BLaER1 (cell line): Measurements from ENCODE around the gene GAS6.

Source experiments
- H3K27ac ChIP-seq: shearing (Covaris generic); formaldehyde crosslinking; 2 replicates; pipeline ENCODE4 v1.8.1; 2022
- H3K27me3 ChIP-seq: shearing (Covaris generic); formaldehyde crosslinking; 2 replicates; pipeline ENCODE4 v1.8.1; 2022
- H3K36me3 ChIP-seq: shearing (Covaris generic); formaldehyde crosslinking; 2 replicates; pipeline ENCODE4 v1.8.1; 2022
- H3K4me1 ChIP-seq: shearing (Covaris generic); formaldehyde crosslinking; 2 replicates; pipeline ENCODE4 v1.8.1; 2022
- H3K4me2 ChIP-seq: shearing (Covaris generic); formaldehyde crosslinking; 2 replicates; pipeline ENCODE4 v1.8.1; 2022
- H3K4me3 ChIP-seq: shearing (Covaris generic); formaldehyde crosslinking; 2 replicates; pipeline ENCODE4 v1.8.1; 2022
- H3K9ac ChIP-seq: shearing (Covaris generic); formaldehyde crosslinking; 2 replicates; pipeline ENCODE4 v1.8.1; 2022
- H3K9me3 ChIP-seq: shearing (Covaris generic); formaldehyde crosslinking; 2 replicates; pipeline ENCODE4 v1.8.1; 2022
- H4K20me1 ChIP-seq: shearing (Covaris generic); formaldehyde crosslinking; 2 replicates; pipeline ENCODE4 v1.8.1; 2022
- Cebpa-rat ChIP-seq: shearing (Covaris generic); IDR thresholded peaks from 2 replicates; pipeline ENCODE4 v1.8.1; 2022

GAS6 gene

GRCh38 chr13:113804703-113805430, 59.0 kb downstream of the GAS6 start:
- no peak overlapping the region for H3K4me2 ChIP-seq
- H4K20me1 ChIP-seq = peaks cover 17% of the 10 kb centered on the region
- no peak overlapping the region for H3K9ac ChIP-seq
- peaks cover 47% of the 10 kb centered on the region for H3K9me3 ChIP-seq
- H3K36me3 ChIP-seq = peaks cover 6% of the 10 kb centered on the region; the same call in 1 of the 2 replicates
- peaks cover 18% of the 10 kb centered on the region; the same call in 1 of the 2 replicates for H3K27me3 ChIP-seq
- no peak for TF ChIP-seq Cebpa-rat
- H3K4me1 ChIP-seq = peaks cover 26% of the 10 kb centered on the region
- H3K27ac ChIP-seq = no peak overlapping the region
- no peak overlapping the region for H3K4me3 ChIP-seq

- TF ChIP-seq Cebpa-rat = no peak
- peaks cover 41% of the 10 kb centered on the region for H3K9me3 ChIP-seq
- no peak overlapping the region for H3K9ac ChIP-seq
- H3K4me2 ChIP-seq = no peak overlapping the region
- H3K36me3 ChIP-seq = peaks cover 10% of the 10 kb centered on the region; the same call in 1 of the 2 replicates
- H3K4me3 ChIP-seq = no peak overlapping the region
- H3K27ac ChIP-seq = no peak overlapping the region
- peaks cover 17% of the 10 kb centered on the region for H4K20me1 ChIP-seq
- H3K27me3 ChIP-seq = peaks cover 18% of the 10 kb centered on the region; the same call in 1 of the 2 replicates
- peaks cover 22% of the 10 kb centered on the region for H3K4me1 ChIP-seq
Observed at GRCh38 chr13:113804017-113804702, 59.7 kb downstream of the GAS6 start.

- no peak overlapping the region for H3K4me2 ChIP-seq
- peaks cover 13% of the 10 kb centered on the region; the same call in 1 of the 2 replicates for H3K36me3 ChIP-seq
- peaks cover 35% of the 10 kb centered on the region for H3K9me3 ChIP-seq
- no peak for TF ChIP-seq Cebpa-rat
- no peak overlapping the region for H3K4me3 ChIP-seq
- no peak overlapping the region for H3K27ac ChIP-seq
- H3K9ac ChIP-seq = no peak overlapping the region
- peaks cover 18% of the 10 kb centered on the region; the same call in 1 of the 2 replicates for H3K27me3 ChIP-seq
- H3K4me1 ChIP-seq = peaks cover 22% of the 10 kb centered on the region
- peaks cover 17% of the 10 kb centered on the region for H4K20me1 ChIP-seq
Observed at GRCh38 chr13:113803409-113804016, 60.4 kb downstream of the GAS6 start.

DNA sequence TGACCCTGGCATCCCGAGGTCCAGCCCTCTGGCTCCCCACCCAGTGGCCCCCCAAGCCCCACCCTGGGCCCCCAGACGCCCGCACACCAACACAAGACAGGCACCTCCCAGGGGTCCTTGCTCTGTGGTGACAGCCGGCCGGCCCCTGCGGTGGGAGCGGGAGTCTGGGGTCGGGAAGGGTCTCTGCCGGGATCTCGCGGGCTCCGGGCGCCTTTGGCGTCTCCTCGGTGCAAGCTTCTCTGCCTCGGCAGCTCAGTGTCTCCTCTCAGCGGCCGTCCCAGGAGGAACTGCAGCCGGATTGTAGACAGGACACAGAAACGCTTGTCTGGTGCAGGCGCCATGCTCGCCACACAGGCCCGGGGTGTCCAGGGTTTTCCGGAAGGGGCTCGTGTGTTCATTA, 61.1 kb downstream of the GAS6 start:
- Histone ChIP-seq H3K9ac (no peak overlapping the region), H4K20me1 (peaks cover 17% of the 10 kb centered on the region), H3K4me2 (no peak overlapping the region), H3K4me1 (peaks cover 16% of the 10 kb centered on the region), H3K4me3 (no peak overlapping the region), H3K9me3 (peaks cover 27% of the 10 kb centered on the region), H3K27me3 (peaks cover 18% of the 10 kb centered on the region; the same call in 1 of the 2 replicates), H3K27ac (no peak overlapping the region), H3K36me3 (peaks cover 13% of the 10 kb centered on the region; the same call in 1 of the 2 replicates)
- TF ChIP-seq Cebpa-rat = no peak

DNA sequence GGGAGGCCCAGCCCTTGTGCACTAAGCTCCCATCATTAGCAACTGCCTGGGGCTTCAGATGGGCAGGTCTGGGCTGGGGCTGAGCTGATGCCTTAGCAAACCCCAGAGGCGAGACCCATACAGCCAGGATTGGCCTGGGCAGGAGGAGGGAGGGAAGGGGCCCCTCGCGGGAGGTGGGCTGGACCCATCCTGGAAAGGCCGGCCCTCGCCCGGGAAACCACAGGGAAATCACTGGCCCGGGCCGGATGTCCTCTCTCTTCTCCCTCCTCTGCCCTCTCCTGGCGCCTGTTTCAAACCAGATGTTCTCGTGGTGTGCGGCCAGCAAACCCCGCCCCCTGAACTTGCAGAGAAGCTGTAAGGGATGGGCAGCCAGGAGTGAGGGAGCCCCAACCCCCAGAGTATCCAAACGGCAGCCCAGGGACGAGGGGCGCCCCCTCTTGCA, 61.8 kb downstream of the GAS6 start:
- peaks cover 17% of the 10 kb centered on the region for H4K20me1 ChIP-seq
- H3K9me3 ChIP-seq = peaks cover 21% of the 10 kb centered on the region
- H3K36me3 ChIP-seq = peaks cover 13% of the 10 kb centered on the region; the same call in 1 of the 2 replicates
- H3K27ac ChIP-seq = no peak overlapping the region
- H3K27me3 ChIP-seq = peaks cover 18% of the 10 kb centered on the region; the same call in 1 of the 2 replicates
- peak overlapping the region; percentile 66 for H3K4me2 ChIP-seq
- no peak overlapping the region for H3K4me3 ChIP-seq
- peak overlapping the region; percentile 22; the same call in 1 of the 2 replicates for H3K9ac ChIP-seq
- no peak for TF ChIP-seq Cebpa-rat
- H3K4me1 ChIP-seq = peaks cover 14% of the 10 kb centered on the region

DNA sequence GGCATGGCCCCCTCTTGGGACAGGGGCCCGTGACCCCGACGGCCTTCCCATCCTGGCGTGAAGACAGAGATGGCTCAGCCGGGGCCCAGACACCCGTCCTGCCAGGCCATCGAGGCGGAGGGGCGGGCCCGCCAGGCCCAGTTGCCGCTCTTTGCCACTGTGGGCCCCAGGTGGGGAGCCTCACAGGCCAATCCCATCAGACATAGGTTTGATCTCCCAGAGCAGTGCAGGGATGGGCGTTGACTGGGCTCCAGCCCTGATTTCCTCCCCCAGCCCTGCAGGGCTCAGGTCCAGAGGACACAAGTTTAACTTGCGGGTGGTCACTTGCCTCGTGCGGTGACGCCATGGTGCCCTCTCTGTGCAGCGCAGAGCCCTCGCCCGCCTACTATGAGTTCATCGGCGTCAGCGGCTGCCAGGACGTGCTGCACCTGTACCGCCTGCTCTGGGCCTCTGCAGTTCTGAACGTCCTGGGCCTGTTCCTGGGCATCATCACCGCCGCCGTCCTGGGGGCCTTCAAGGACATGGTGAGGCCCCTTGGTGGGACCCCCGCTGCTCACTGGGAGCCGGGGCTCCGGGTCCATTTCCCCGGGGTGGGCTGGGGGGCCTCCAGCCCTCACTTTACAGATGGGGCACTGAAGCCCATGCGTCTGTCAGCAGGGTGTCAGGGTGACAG, 62.5 kb downstream of the GAS6 start:
- Histone ChIP-seq H4K20me1 (peaks cover 17% of the 10 kb centered on the region), H3K27ac (no peak overlapping the region), H3K9me3 (peaks cover 14% of the 10 kb centered on the region), H3K4me3 (no peak overlapping the region), H3K36me3 (peaks cover 18% of the 10 kb centered on the region; the same call in 1 of the 2 replicates), H3K4me2 (peak overlapping the region; percentile 66), H3K27me3 (peaks cover 14% of the 10 kb centered on the region; the same call in 1 of the 2 replicates), H3K9ac (peak overlapping the region; percentile 22; the same call in 1 of the 2 replicates), H3K4me1 (peaks cover 14% of the 10 kb centered on the region)
- no peak for TF ChIP-seq Cebpa-rat

DNA sequence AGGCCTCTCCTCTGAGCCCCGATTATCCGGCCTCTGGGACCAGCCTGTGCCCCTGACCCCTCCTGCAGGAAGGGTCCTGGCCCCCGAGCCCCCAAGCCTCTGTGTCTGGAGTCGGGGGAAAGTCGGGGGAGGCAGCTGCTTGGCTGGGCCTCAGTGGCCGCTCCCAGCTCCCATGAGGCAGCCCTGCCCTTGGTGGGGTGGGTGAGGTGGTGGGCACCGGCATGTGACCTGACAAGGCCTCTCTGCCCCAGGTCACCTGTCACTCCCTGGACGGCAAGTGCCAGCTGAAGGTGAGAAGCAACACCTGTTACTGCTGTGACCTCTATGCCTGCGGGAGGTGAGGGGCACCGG, 63.3 kb downstream of the GAS6 start:
- H3K36me3 ChIP-seq = peaks cover 23% of the 10 kb centered on the region; the same call in 1 of the 2 replicates
- no peak for TF ChIP-seq Cebpa-rat
- H3K4me1 ChIP-seq = peaks cover 14% of the 10 kb centered on the region
- H3K4me3 ChIP-seq = no peak overlapping the region
- no peak overlapping the region for H3K4me2 ChIP-seq
- peaks cover 8% of the 10 kb centered on the region; the same call in 1 of the 2 replicates for H3K27me3 ChIP-seq
- no peak overlapping the region for H3K9ac ChIP-seq
- H3K9me3 ChIP-seq = peaks cover 5% of the 10 kb centered on the region
- H3K27ac ChIP-seq = no peak overlapping the region
- H4K20me1 ChIP-seq = peaks cover 17% of the 10 kb centered on the region

DNA sequence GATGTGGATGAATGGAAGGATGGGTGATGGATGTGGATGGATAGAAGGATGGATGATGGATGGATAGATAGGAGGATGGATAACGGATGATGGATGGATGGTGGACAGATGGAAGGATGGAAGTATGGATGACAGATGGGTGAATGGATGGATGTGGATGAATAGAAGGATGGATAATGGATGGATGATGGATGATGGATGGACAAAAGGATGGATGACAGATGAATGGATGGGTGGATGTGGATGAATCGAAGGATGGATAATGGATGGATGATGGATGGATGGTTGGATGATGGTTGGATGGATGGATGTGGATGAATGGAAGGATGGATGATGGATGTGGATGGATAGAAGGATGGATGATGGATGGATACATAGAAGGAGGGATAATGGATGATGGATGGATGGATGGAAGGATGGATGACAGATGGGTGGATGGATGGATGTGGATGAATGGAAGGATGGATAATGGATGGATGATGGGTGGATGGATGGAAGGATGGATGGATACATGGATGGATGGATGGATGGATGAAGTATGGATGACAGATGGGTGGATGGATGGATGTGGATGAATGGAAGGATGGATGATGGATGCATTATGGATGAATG, 65.6 kb downstream of the GAS6 start:
- H3K9me3 ChIP-seq = no peaks in the 10 kb centered on the region
- H3K27me3 ChIP-seq = no peaks in the 10 kb centered on the region
- peaks cover 24% of the 10 kb centered on the region; the same call in 1 of the 2 replicates for H3K36me3 ChIP-seq

More for the DNA sequence above, 65.6 kb downstream of the GAS6 start:
- Histone ChIP-seq H3K4me2 (no peak overlapping the region), H4K20me1 (peaks cover 32% of the 10 kb centered on the region), H3K4me1 (peaks cover 14% of the 10 kb centered on the region), H3K9ac (no peak overlapping the region), H3K27ac (no peak overlapping the region), H3K4me3 (no peak overlapping the region)
- no peak for TF ChIP-seq Cebpa-rat
